DND-41 (cell line): ENCODE results near the gene PABPN1L.

Source experiments
- ATAC-seq: fragments of 200-7000 bp; cut with Tn5 transposase; 3 replicates; pipeline ENCODE4 v1.9.1; 2021; ENCODE audit warnings: low read depth; ENCODE audit not compliant: insufficient read depth
- DNase-seq: peaks from one replicate; pipeline ENCODE4 v3.0.0-alpha.2; 2020
- H2AFZ ChIP-seq: 2 replicates; pipeline ENCODE4 v1.6.0; 2012; ENCODE audit warnings: low read depth, low read length
- H3K27ac ChIP-seq: 2 replicates; pipeline ENCODE4 v1.5.1; 2012; ENCODE audit warnings: low read length, inconsistent platforms
- H3K27me3 ChIP-seq: fragments of 200-600 bp; sonication (generic); 2 replicates; pipeline ENCODE4 v1.6.0; 2012; ENCODE audit warnings: low read length, mild to moderate bottlenecking, inconsistent platforms; ENCODE audit not compliant: insufficient read depth, poor library complexity
- H3K36me3 ChIP-seq: 2 replicates; pipeline ENCODE4 v1.5.1; 2012; ENCODE audit warnings: low read length, inconsistent platforms; ENCODE audit not compliant: insufficient read depth
- H3K4me1 ChIP-seq: 2 replicates; pipeline ENCODE4 v1.5.1; 2012; ENCODE audit warnings: mild to moderate bottlenecking, low read length; ENCODE audit not compliant: insufficient read depth
- H3K4me2 ChIP-seq: 2 replicates; pipeline ENCODE4 v1.6.0; 2012; ENCODE audit warnings: mild to moderate bottlenecking, moderate library complexity, low read length, inconsistent platforms; ENCODE audit not compliant: insufficient read depth
- H3K4me3 ChIP-seq, 2 experiments: fragments of 200-600 bp in 1 of 2; shearing (Covaris generic) in 1 of 2; 2 replicates each; pipeline ENCODE4 v1.5.1; 2012 to 2016; ENCODE audit warnings: inconsistent platforms in 2 of 2, low read length in 2 of 2, mild to moderate bottlenecking in 2 of 2, low read depth in 1 of 2, moderate library complexity in 1 of 2
- H3K79me2 ChIP-seq: 2 replicates; pipeline ENCODE4 v1.6.0; 2012; ENCODE audit warnings: low read length, inconsistent platforms; ENCODE audit not compliant: insufficient read depth
- H3K9ac ChIP-seq: 2 replicates; pipeline ENCODE4 v1.6.0; 2012; ENCODE audit warnings: low read depth, mild to moderate bottlenecking, inconsistent platforms, low read length, moderate library complexity
- H3K9me3 ChIP-seq: 2 replicates; pipeline ENCODE4 v1.5.1; 2012; ENCODE audit warnings: low read length, moderate library complexity, mild to moderate bottlenecking, inconsistent platforms; ENCODE audit not compliant: insufficient read depth, severe bottlenecking
- H4K20me1 ChIP-seq: 2 replicates; pipeline ENCODE4 v1.6.0; 2012; ENCODE audit warnings: low read length; ENCODE audit not compliant: insufficient read depth
- EZH2 ChIP-seq: IDR thresholded peaks from 3 replicates; pipeline ENCODE4 v1.6.1; 2012; ENCODE audit warnings: borderline replicate concordance, low read depth, mild to moderate bottlenecking, moderate library complexity, low read length, inconsistent platforms; ENCODE audit not compliant: severe bottlenecking
- TF ChIP-seq, protein P1 (sequence below): IDR thresholded peaks from 2 replicates; pipeline ENCODE4 v1.5.1; 2012; ENCODE audit warnings: borderline replicate concordance, low read length, moderate library complexity, mild to moderate bottlenecking; ENCODE audit not compliant: poor library complexity, severe bottlenecking; ENCODE audit errors: extremely low read depth

Gene PABPN1L

GRCh38 chr16:88856122-88856827 is 10.2 kb downstream of the PABPN1L start:
- DNase-seq = no peak
- Histone ChIP-seq H3K9ac (peak overlapping the region; percentile 76), H3K36me3 (peaks cover 29% of the 10 kb centered on the region), H3K27me3 (no peaks in the 10 kb centered on the region), H3K4me3 (peak overlapping the region; percentile 58 to 87; a peak in 3 of 4 replicates), H3K4me1 (peaks cover 24% of the 10 kb centered on the region), H3K79me2 (peaks cover 24% of the 10 kb centered on the region), H4K20me1 (peaks cover 12% of the 10 kb centered on the region), H2AFZ (peak overlapping the region; percentile 77), H3K4me2 (peak overlapping the region; percentile 88), H3K9me3 (no peaks in the 10 kb centered on the region), H3K27ac (peak overlapping the region; percentile 84)
- ATAC-seq = peak; percentile 62
- TF ChIP-seq, protein P1, sequence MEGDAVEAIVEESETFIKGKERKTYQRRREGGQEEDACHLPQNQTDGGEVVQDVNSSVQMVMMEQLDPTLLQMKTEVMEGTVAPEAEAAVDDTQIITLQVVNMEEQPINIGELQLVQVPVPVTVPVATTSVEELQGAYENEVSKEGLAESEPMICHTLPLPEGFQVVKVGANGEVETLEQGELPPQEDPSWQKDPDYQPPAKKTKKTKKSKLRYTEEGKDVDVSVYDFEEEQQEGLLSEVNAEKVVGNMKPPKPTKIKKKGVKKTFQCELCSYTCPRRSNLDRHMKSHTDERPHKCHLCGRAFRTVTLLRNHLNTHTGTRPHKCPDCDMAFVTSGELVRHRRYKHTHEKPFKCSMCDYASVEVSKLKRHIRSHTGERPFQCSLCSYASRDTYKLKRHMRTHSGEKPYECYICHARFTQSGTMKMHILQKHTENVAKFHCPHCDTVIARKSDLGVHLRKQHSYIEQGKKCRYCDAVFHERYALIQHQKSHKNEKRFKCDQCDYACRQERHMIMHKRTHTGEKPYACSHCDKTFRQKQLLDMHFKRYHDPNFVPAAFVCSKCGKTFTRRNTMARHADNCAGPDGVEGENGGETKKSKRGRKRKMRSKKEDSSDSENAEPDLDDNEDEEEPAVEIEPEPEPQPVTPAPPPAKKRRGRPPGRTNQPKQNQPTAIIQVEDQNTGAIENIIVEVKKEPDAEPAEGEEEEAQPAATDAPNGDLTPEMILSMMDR = no peak
- TF ChIP-seq EZH2 = no peak

- Histone ChIP-seq H3K4me1 (peaks cover 24% of the 10 kb centered on the region), H4K20me1 (peaks cover 12% of the 10 kb centered on the region), H3K36me3 (peaks cover 23% of the 10 kb centered on the region), H3K27me3 (no peaks in the 10 kb centered on the region), H3K4me3 (peak overlapping the region in 1 of 2 experiments; percentile 57; a peak in 2 of 4 replicates), H3K9me3 (no peaks in the 10 kb centered on the region), H2AFZ (no peak overlapping the region), H3K4me2 (peak overlapping the region; percentile 88), H3K27ac (0 out of 2 replicates have a peak overlapping the region, but pooled peaks have one; percentile 9), H3K79me2 (peaks cover 24% of the 10 kb centered on the region), H3K9ac (no peak overlapping the region)
- DNase-seq (no peak), ATAC-seq (no peak)
- no peak for TF ChIP-seq EZH2
- TF ChIP-seq, protein P1 = no peak
These were observed 10.7 kb downstream of the PABPN1L start for GRCh38 chr16:88855736-88856121.

GRCh38 chr16:88855176-88855575 is 11.3 kb downstream of the PABPN1L start:
- Histone ChIP-seq H3K27me3 (no peaks in the 10 kb centered on the region), H3K4me1 (peaks cover 24% of the 10 kb centered on the region), H3K27ac (no peak overlapping the region), H4K20me1 (peaks cover 12% of the 10 kb centered on the region), H3K36me3 (peaks cover 18% of the 10 kb centered on the region), H3K9me3 (no peaks in the 10 kb centered on the region), H3K4me2 (peak overlapping the region; percentile 88; the same call in 1 of the 2 replicates), H2AFZ (no peak overlapping the region), H3K79me2 (peaks cover 24% of the 10 kb centered on the region), H3K4me3 (no peak overlapping the region), H3K9ac (no peak overlapping the region)
- no peak for ATAC-seq
- no peak for DNase-seq
- TF ChIP-seq EZH2 = no peak
- TF ChIP-seq, protein P1 = no peak
